Kidney epithelial cell (primary cell): ENCODE results near the gene SAV1. TPM values are rescaled to one million over a fixed set of nuclear protein-coding genes. Genes with fewer than 3 reads are reported as not detected.

ENCODE experiments used
- DNase-seq: peaks from one replicate; pipeline ENCODE4 v3.0.0-alpha.2; 2010; ENCODE audit warnings: low read depth
- H3K27me3 ChIP-seq: 2 replicates; pipeline ENCODE4 v1.6.0; 2011; ENCODE audit warnings: low read length; ENCODE audit not compliant: control insufficient read depth, insufficient read depth
- H3K36me3 ChIP-seq: 2 replicates; pipeline ENCODE4 v1.5.1; 2011; ENCODE audit warnings: low read length; ENCODE audit not compliant: control insufficient read depth, insufficient read depth
- H3K4me3 ChIP-seq: 2 replicates; pipeline ENCODE4 v1.5.1; 2011; ENCODE audit warnings: low read depth, mild to moderate bottlenecking, control low read depth, low read length
- total RNA-seq: library from RNA; depleted of rRNA; stranded (reverse); fragments of >200 nt; gene quantifications from 2 replicates; pipeline ENCODE4 v1.2.3, GENCODE V29; 2015
- TF ChIP-seq, protein P1 (sequence below): IDR thresholded peaks from 2 replicates; pipeline ENCODE4 v1.5.1; 2011; ENCODE audit warnings: mild to moderate bottlenecking, moderate library complexity, low read length, control low read depth, inconsistent platforms; ENCODE audit not compliant: insufficient read depth, poor library complexity, severe bottlenecking

Gene SAV1
- total RNA-seq, 1 donor from 2014 or later: 31.1 TPM

GRCh38 chr14:50610465-50610864, 57.6 kb downstream of the SAV1 start:
- DNase-seq: no peak
- TF ChIP-seq, protein P1, sequence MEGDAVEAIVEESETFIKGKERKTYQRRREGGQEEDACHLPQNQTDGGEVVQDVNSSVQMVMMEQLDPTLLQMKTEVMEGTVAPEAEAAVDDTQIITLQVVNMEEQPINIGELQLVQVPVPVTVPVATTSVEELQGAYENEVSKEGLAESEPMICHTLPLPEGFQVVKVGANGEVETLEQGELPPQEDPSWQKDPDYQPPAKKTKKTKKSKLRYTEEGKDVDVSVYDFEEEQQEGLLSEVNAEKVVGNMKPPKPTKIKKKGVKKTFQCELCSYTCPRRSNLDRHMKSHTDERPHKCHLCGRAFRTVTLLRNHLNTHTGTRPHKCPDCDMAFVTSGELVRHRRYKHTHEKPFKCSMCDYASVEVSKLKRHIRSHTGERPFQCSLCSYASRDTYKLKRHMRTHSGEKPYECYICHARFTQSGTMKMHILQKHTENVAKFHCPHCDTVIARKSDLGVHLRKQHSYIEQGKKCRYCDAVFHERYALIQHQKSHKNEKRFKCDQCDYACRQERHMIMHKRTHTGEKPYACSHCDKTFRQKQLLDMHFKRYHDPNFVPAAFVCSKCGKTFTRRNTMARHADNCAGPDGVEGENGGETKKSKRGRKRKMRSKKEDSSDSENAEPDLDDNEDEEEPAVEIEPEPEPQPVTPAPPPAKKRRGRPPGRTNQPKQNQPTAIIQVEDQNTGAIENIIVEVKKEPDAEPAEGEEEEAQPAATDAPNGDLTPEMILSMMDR: no peak
- no peaks in the 10 kb centered on the region for H3K36me3 ChIP-seq

GRCh38 chr14:50608302-50608851, 59.7 kb downstream of the SAV1 start:
- TF ChIP-seq, protein P1: no peak
- DNase-seq: no peak
- Histone ChIP-seq H3K4me3 (no peak overlapping the region), H3K36me3 (no peaks in the 10 kb centered on the region), H3K27me3 (no peaks in the 10 kb centered on the region)

More at GRCh38 chr14:50610465-50610864, 57.6 kb downstream of the SAV1 start:
- Histone ChIP-seq H3K4me3 (no peak overlapping the region), H3K27me3 (no peaks in the 10 kb centered on the region)

GRCh38 chr14:50607761-50608160, 60.3 kb downstream of the SAV1 start:
- Histone ChIP-seq H3K4me3 (no peak overlapping the region), H3K36me3 (no peaks in the 10 kb centered on the region), H3K27me3 (no peaks in the 10 kb centered on the region)
- TF ChIP-seq, protein P1: no peak
- no peak for DNase-seq

GRCh38 chr14:50607181-50607580, 60.9 kb downstream of the SAV1 start:
- Histone ChIP-seq H3K27me3 (no peaks in the 10 kb centered on the region), H3K36me3 (no peaks in the 10 kb centered on the region), H3K4me3 (no peak overlapping the region)
- TF ChIP-seq, protein P1: no peak
- no peak for DNase-seq

DNA sequence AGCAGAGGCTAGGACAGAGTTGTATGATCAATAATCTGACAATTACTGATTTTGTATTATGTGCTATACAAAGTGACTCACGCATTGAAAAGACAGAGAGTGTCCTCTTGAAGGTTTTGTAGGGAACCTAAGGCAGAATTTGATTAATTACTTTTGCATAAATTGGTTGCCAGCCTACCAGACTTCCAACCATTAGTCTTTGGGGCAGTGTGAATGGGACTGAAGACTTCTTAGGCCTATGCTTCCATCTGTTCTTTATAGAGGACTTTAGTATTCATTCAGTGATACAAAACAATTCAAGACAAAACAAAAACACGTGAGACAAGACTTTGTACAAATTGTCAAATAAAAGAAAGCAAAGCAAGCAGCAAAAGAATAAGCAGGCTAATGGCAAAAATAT, 61.6 kb downstream of the SAV1 start:
- H3K4me3 ChIP-seq: no peak overlapping the region
- TF ChIP-seq, protein P1: no peak
- no peak for DNase-seq

DNA sequence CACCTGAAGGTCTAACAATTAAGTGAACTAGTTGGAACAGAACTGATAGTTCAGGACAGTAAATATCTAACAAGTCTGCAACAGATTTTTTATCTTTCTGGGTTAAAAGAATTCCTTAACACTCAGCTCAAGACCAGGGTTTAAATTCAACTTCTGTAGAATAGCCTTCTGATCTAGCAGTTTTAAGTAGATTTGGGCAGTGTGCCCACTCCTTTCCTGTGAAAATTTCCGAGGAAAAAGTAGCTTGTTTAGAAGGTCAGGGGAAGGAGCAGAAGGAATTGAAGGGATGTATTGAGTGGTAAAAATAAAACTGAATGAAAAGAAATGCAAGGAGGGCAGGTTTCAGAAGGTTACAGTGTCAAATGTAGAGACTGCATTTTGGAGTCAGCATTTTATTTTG, 62.3 kb downstream of the SAV1 start:
- TF ChIP-seq, protein P1: no peak
- Histone ChIP-seq H3K27me3 (no peaks in the 10 kb centered on the region), H3K4me3 (no peak overlapping the region), H3K36me3 (no peaks in the 10 kb centered on the region)
- DNase-seq: no peak

More for the DNA sequence above, 61.6 kb downstream of the SAV1 start:
- no peaks in the 10 kb centered on the region for H3K36me3 ChIP-seq
- H3K27me3 ChIP-seq: no peaks in the 10 kb centered on the region
